Suprapubic skin (tissue), 3 donors: ENCODE data around the gene PACS2.

Experiments used
- EP300 ChIP-seq: sonication (generic); formaldehyde crosslinking; IDR thresholded peaks from one replicate; pipeline ENCODE4 v1.6.1; 2017; ENCODE audit warnings: antibody characterized with exemption
- POLR2A ChIP-seq, 2 donors: fragments of 450-650 bp; IDR thresholded peaks; one replicate each; pipeline ENCODE4 v1.6.1; 2017; ENCODE audit warnings: antibody characterized with exemption in 2 of 2, mild to moderate bottlenecking in 2 of 2, moderate library complexity in 2 of 2
- TF ChIP-seq, protein P1 (sequence below), 2 donors: fragments of 200-600 bp in 1 of 2; fragments of 450-650 bp in 1 of 2; sonication (generic) in 1 of 2; IDR thresholded peaks; one replicate each; pipeline ENCODE4 v1.5.1; 2016 to 2019; ENCODE audit warnings: antibody characterized with exemption in 2 of 2, mild to moderate bottlenecking in 1 of 2, moderate library complexity in 1 of 2

DNA sequence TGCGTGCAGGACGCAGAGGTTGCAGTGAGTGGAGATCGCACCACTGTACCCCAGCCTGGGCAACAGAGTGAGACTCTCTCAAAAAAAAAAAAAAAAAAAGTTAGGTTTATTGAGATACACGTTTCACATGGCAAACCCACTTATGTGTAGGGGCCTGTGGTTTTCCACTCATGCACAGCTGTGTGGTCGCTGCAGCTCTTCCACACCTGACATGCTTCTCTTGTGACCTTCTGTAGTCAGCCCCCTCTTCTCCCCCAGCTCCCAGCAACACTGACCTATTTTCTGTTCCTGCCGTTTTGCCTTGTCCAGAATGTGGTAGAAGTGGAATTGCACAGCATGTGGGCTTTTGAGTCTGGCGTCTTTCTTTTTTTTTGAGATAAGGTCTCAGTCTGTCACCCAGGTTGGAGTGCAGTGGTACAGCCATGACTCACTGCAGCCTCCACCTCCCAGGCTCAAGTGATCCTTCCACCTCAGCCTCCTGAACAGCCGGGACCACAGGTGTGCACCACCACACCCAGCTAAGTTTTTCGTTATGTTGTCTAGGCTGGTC lies 113.5 kb downstream of the PACS2 start:
- TF ChIP-seq EP300 (no peak), POLR2A (IDR thresholded peaks at IDR 0.05) (no peak)
- TF ChIP-seq, protein P1, sequence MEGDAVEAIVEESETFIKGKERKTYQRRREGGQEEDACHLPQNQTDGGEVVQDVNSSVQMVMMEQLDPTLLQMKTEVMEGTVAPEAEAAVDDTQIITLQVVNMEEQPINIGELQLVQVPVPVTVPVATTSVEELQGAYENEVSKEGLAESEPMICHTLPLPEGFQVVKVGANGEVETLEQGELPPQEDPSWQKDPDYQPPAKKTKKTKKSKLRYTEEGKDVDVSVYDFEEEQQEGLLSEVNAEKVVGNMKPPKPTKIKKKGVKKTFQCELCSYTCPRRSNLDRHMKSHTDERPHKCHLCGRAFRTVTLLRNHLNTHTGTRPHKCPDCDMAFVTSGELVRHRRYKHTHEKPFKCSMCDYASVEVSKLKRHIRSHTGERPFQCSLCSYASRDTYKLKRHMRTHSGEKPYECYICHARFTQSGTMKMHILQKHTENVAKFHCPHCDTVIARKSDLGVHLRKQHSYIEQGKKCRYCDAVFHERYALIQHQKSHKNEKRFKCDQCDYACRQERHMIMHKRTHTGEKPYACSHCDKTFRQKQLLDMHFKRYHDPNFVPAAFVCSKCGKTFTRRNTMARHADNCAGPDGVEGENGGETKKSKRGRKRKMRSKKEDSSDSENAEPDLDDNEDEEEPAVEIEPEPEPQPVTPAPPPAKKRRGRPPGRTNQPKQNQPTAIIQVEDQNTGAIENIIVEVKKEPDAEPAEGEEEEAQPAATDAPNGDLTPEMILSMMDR (IDR thresholded peaks at IDR 0.05): no peak
